Stimulated activated CD4-positive, alpha-beta T cell treated with anti-CD3 and anti-CD28 coated beads, Interleukin-4, amount 100 ng/mL, for 4 hours (primary cell): ENCODE measurements around the gene CACNB1.

Experiments used
- DNase-seq, 2 experiments: peaks; one replicate each; pipeline ENCODE4 v3.0.0-alpha.2; 2020

The CACNB1 gene

DNA sequence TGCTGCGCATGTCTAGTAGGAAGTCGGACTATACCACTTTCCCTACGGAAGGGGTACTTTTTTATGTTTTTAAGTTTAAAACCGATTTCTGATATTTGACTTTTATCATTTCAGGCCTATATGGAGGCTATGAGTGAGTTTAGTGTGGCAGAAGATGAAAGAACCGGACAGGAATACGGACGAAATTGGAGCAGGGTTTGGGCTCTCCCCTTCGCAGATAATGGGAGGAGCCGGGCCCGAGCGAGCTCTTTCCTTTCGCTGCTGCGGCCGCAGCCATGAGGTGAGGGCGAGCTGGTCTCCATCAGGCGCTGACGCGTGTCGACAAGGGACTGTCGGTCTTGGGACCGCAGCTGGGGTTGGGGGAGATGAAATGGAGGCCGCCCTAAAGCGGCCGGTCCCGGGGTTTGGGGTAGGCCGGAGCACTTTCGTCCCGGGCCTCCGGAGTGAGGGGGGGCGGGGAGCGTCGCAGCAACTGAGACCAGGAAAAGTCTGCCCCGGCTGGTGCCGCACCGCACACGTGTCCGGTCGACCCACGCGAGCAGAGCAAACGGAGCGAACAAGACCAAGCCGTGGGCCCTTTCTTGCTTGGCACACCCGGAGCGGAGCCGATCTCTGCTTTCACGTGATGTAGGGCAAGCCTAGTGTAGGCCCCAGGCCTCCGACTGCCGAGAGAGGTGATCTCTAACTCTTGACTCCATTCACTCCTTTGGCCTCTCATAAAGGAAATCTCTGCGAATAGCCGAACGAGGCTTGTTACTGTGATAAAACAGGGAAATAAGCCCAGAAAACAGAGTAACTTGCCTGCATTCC is 2.8 kb upstream of the CACNB1 start, which contains the start of gene RPL19:
TSS of gene RPL19 (plus strand) at position 214 of the 810 bp plus-strand sequence. CDS start at position 276, 62 bp downstream.
- DNase-seq = peak; percentile 76

DNA sequence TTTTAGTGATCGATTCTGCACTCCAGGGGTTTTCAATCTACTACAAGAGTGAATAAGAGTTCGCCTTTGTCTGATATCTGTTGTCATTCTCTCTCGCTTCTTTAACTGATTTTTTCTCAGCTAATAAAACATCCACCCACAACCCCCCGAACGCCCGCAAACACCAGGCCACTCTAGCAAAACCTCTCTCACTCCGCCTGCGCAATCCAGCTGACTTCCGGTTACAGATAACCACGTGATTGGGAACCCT is 2.3 kb upstream of the CACNB1 start:
- DNase-seq = peak; percentile 77 to 90

DNA sequence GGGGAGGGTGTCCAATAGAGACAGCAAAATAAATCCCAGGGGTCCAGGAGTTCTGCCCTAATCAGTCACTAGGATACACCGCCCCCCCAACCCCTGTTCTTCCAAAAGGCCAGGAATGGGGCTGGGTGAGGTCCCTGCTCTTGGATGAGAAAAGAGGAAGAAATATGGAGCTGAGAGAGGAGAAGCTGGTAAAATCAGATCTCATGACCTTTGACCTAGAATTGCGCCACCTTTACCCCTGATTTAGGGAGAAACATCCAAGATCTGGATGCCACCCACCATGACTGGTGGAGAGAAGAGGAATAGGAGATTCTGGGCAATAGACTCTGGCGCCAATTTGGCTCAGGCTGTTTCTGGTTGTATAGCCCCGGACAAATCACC is 707 bp upstream of the CACNB1 start:
- no peak for DNase-seq

DNA sequence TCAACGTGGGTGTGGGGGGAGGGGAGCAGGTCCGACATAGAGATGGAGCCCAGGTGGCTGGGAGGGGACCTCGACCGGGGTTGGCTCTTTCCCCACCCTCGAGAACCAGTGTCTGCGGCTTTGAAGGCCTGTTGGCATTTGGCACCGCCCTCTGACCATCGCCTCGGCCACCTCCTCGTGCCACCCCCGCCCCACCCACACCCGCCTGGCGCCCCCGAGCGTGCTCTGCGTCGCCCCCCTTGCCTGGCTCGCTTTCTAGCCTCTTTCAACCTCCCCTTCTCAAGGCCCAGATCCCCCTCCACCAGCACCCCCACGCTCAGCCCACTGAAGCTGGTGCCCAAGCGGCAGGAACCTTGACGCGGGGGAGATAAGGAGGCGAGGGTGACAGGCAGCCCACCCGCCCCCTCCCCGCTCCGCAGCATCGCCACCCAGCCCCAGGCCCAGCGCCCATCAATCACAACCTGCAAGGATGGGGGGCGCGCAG is 619 bp downstream of the CACNB1 start:
- DNase-seq = no peak

DNA sequence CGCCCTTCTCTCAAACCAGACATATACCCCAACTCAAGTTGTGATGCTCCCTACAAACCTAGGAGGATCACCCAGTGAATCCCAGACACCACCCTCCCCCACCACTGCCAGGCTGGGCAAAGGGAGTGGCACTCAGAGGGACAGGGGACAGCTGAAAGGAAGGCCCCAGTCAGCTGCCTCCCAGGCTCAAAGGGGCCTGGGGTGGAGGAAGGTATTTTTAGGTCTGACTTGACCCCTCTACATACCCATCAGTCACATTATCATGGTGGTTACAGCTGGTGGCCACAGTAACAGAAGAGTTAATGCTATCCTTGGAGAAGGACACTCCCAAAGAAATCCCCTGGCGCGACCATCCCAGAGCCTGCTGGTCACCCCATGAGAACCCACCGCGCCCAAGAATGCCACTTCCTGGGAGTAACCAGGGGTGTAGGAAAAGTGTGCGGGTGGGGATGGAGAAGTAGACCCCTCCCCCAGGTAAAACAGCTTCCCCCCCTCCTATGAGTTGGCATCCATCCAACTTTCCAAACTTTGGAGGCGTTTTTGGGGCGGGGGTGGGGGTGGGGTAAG is 1.1 kb downstream of the CACNB1 start:
- DNase-seq = no peak

DNA sequence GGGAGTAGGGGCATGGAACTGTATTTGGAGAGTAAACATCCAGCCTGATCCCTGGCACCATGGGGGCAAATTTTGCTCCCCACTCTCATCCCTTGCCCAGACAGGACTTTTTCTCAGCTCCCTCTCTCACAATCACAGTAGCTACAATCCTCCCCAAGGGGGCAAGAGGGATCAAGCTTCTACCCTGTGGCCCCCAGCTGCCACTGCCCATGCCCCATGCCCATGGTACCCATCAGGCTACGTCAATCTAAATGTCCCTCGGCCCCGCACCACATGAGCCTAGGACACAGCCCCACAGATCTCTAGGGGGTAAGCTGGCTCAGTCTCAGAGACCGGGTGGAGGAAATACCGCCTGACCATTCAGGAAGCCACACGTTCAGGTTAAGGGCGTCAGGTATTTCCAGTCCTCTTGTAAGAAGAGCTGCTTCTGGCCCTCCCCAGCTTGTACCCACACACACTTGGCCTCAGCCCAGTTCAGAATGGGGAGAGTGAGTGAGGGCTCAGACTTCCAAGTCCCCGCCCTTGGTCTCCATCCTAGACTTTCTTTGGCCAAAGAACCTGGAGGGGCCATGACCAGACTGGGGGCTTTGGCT is 1.8 kb downstream of the CACNB1 start:
- DNase-seq = no peak

DNA sequence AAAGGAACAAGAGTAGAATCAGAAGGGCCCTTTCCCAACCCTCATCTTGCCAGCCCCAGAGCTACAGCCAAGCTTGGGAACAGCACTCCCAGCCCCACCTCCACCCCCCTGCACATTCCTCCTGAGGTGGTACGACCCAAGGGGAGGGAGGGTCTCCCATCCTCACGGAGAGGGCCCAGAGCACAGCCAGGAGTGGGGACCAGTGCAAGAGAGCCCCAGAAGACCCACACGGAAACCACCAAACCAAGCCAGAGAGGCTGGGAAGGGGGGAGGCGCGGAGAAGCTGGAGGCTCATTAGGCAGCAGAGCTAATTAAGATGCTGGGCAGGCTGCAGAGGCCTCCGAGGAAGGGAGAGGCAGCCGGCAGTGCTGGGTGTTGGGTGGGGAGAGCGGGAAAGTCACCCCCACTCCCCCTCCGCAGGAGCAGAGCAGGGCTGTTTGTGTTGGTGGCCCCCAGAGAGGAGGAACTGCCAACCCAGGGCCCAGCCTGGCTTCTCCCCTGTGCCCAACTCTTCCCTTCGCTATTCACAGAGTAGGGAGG is 2.4 kb downstream of the CACNB1 start:
- DNase-seq = no peak

DNA sequence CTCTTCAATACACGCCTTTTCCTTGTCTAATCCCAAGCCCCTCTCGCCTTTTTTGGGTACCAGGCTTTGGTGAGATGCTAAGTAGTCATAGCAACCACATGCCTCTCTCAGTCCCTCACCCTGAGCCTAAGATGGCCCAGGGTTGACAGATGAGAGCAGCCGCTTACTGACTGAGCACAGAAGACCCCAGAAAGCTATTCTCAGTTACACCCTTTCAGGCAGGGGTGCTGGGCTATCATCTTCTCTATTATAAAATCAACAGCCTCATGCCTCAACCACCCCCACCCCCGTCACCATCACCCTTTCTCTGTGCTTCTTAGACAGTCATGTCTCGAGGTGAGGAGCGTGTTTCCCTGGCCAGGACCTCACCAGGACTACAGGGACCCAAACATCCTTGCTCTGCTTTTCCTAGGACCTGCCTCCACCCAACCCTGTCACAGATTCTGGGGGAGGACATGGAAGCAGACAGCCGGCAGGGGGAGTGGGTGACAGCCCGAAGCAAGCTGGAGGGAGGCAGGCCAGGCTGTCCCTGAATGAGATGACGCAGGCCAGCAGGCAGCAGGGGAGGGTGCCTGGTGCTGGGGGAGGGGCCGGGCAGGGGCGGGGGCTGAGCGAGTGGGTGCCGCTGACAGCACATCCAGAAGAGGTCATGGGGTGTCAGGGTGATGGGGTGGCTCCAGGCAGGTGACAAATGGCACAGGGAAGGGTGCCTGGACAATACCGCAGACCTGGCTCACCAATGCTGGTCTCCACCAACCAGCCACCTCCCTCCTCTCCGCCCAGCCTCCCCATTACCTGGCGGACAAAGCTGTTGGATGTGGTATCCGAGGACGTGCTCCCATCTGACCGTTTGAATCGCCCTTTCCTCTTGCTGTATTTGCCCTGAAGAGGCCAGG is 3.1 kb downstream of the CACNB1 start:
- no peak for DNase-seq

DNA sequence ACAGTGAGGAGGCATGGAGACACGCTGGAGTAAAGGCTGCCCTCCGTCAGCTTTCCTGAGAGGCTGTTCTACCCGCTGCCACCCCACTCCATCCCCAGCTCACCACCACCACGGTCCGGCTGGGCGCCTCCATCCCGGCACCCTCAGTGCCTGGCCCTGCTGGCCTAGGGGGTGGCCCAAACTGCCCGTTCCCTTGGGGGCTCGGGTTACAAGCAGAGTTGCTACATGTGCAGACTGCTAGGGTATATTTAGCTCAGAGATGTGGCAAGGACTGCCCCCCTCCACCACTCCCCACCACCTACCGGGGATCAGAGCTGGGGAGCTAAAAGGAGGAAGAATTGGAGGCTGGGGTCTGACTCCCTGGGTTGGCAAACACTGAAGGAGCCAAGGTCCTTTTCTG is 4.1 kb downstream of the CACNB1 start:
- DNase-seq = no peak

DNA sequence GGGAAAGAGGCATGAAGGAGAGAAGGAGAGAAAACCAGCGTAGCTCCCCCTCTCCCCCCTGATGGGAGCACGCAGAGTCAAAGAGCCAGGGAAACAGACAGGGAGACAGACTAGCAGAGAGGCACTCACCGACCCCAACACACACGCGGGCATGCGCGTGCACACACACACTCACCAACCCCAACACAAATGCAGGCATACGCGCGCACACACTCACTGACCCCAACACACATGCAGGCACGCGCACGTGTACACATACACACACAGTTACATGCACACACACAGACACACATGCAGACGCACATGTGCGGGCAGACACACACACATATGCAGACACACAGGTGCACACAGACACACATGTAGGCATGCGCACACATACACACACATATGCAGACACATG is 4.6 kb downstream of the CACNB1 start:
- no peak for DNase-seq

DNA sequence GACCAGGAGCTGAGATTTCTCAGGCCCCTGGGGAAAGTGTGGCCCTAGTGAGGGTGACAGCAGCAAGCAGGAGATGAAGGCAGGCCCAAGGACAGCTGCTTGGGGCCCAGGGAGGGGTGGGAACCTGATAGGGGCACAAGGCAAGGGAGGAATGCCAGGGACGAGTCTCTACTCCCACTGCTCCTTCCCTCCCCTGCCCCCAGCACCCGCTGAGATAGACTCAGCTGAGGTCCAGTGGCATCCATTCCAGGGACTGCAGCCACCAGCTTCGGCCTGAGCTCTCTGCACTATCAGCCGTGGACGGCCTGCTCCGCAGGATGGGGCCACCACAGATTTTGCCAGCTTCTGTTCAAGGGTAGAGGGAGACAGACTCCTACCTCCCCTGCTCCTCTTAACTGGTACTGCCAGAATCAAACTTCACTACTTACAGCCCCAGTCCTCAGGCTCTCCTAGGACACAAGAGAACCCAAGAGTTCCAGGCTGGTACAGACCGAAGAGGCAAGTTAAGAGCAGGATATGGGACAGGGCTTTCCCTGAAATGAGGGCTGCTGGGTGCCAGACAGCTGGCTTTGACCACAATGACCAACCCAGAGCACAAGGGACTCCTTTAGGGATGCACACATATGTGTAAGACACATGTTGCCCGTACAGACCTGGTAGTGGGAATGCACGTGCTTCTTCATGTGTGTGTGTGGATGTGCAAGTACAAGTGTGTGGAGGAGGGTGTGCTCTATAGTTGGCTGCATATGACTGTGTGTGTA is 5.5 kb downstream of the CACNB1 start:
- no peak for DNase-seq

DNA sequence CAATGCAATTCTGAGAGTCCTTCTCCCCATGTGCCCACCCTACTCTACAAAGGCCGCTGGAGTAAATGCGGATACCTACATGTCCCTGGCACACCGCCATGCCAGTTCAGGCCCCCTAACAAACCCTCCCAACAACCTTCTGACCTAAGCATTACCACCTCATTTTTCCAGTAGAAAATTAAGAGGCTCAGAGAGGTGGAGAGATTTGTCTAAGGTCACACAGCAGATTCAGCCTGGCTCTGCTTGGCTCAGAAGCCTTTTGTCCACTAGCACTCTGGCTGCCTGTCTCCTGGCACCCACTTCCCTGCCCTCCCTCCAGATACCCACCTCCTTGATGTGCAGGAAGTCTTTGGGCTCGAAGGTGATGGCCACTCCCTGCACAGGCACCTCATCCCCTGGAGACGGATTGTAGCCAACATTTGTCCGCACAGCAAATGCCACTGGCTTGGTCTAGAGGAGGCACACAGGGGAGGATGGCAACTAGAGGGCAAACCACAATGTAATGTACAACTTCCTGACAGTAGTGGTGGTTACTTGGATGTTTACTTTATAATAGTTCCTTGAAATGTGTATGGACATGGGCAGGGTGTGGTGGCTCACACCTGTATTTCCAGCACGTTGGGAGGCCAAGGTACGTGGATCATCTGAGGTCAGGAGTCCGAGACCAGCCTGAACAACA is 10.2 kb downstream of the CACNB1 start:
- DNase-seq = no peak

DNA sequence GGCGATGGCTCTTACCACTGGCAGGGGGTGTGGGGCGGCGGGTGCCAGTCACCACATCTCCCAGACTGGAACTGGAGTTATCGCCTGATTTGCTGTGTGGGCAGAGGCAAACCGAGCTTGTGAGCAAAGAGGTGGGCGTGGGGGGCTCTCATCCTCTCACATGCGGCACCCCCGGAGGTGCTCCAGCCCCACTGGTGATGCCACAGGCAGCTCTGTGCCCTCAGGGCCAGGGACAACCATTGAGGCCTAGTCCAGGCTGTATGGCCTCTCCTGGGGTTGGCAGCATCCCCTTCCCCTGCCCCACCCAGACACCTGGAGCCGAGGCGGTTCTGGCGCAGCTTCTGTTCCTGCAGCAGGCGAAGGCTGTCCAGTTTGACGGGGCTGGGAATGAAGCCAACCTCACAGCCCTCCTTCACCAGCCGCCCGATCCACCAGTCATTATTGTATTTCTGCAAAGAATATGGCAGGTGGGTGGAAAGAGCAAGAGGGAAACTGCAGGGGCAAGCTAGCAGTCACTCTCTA is 10.9 kb downstream of the CACNB1 start:
- DNase-seq = no peak

DNA sequence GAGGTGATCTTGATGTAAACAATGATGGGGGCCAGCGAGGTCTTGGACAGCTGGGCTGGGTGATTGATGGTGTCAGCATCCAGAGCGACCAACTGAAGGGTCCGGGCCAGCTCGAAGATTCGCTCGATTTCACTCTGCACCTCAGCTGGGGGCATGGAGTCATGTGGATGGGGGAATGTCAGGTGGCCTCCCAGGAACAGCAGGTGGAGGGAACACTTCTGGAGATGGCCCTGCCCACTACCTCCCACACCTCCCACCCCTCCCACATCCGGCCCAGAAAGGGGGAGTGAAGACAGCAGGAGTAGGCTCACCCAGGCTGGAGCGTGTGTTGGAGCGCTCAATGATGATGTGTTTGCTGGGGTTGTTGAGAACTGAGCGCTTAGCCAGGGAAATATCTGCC is 13.7 kb downstream of the CACNB1 start:
- no peak for DNase-seq

DNA sequence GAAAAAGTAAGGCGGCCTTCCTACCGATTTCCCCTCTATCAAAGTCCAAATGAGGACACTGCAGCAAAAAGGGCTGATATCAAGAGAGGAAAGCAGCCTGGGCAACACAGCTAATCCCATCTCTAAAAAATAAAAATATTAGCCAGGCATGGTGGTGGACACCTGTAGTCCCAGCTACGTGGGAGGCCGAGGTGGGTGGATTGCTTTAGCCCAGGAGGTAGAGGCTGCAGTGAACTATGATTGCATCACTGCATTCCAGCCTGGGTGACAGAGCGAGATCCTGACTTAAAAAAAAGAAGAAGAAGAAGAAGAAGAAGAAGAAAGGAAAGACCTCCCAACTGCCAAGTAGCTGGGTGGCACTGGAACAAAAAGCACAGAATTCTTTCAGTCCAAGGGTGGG is 14.4 kb downstream of the CACNB1 start:
- no peak for DNase-seq

DNA sequence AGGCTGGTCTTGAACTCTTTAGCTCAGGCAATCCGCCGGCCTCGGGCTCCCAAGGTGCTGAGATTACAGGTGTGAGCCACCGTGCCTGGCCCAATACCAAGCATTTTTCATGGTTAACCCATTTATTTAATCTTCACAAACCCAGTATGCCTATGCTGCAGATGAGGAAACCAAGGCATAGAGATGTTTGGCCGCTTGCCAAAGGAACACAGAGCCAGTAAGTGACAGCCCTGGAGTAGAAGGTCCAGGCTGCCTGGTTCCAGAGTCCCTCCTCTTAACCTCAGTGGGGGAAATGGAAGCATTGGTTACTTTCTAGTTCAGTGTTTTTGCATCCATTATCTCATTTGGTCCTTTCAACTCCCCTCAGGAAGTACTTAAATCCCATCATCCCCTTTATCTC is 16.2 kb downstream of the CACNB1 start:
- no peak for DNase-seq

DNA sequence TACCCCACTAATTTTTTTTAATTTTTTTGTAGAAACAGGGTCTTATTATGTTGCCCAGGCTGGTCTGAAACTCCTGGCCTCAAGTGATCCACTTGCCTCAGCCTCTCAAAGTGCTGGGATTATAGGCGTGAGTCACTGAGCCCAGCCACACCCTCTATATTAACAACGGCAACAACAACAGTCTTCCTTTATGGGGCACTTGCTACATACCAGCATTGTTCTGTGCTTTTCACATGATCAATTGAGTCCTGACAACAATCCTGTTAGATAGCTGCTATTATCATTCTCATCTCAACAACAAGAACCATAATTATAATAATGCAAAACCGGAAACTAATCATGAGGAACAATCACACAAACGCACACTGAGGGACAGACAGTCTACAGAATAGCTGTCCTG is 18.9 kb downstream of the CACNB1 start:
- DNase-seq = no peak

DNA sequence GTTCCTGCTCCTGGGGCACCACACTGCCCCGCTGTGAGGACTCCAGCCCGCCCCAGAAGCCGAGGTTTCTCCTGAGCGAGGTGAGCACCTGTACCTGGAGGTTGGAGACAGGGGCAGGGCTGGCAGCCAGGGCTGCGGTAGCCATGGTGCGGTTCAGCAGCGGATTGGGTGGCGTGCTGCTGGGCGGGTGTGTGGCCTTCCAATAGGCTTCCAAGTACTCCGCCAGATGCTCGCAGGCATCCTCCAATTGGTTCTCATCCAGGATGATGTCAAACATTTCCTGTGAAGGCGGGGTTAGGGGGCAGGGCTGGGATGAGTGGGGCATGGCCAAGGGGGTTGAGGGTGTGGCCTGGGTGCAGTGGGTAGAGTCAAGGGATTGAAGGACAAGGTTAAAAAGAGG is 20.2 kb downstream of the CACNB1 start:
- DNase-seq = no peak

DNA sequence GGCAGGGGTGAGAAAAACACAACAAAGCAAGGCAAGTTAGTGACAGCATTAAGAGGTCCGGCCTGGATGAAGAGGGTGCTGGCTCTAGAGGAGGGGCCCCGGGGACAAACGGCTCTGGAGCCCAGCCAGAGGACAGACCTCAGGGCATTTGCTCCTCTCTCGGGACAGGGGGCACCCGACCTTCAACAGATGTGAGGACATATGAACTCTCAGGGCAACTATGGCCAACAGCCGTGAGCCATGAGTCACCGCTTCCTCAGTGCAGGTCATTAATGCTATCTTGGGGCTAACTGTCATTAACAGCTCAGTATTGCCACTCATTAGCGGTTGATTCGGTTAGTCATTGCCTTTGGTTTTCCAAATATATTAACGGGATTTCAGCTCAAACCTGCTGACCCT is 21.8 kb downstream of the CACNB1 start:
- DNase-seq = no peak

DNA sequence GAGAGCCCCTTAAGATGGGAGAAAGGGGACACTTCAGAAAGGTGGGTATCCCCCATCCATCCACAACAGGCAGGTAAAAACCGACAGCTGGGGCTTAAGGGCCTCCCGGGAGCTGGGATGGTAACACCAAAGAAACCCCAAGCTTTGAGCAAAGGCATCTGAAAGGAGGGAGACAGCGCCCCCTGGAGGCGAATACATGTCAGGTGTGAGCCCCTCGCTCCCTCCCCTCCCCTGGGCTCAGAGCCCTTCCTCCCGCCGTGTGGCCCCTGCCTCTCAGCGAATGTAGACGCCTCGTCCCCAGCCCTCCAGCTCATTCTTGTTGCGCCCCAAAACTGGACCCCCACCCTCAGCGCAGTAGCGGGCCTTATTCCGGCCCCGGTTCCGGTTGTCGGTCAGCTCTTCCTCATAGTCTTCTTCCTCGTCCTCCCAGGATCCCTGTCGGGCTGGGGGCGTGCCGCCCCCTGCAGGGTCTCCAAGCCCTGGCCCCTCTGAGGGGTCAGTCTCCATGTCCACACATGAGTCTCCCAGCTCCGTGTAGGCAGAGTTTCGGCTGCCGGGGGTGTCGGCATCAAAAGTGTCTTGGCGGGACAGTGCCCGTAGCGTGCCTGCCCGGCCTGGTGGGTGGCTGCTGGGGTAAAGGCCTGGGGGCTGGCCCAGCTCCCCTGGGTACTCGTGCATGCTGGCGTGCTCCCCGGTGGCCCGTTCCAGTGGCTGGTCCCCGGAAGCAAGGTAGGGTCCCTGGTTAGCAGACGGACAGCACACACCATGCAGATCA is 22.4 kb downstream of the CACNB1 start:
- peak; percentile 64 to 66 for DNase-seq
